Psoas muscle (tissue), 8 donors: ENCODE results near the gene SRP19. TPM values are rescaled to one million over a fixed set of nuclear protein-coding genes. Genes with fewer than 3 reads are reported as not detected.

Experiments used
- ATAC-seq, 4 donors: fragments of 200-7000 bp; cut with Tn5 transposase; one replicate each; pipeline ENCODE4 v1.9.1; 2020; ENCODE audit warnings: moderate library complexity in 3 of 4, mild to moderate bottlenecking in 2 of 4
- DNase-seq, 2 donors: peaks; one replicate each; pipeline ENCODE4 v3.0.0-alpha.2; 2020
- H3K27ac ChIP-seq: fragments of 200-600 bp; one replicate; pipeline ENCODE4 v1.8.0; 2022
- H3K27me3 ChIP-seq, 3 donors: fragments of 200-600 bp in 1 of 3; one replicate each; pipeline versions ENCODE4 v1.6.1 to v1.8.0; 2013 to 2022; ENCODE audit warnings: low read length in 2 of 3, mild to moderate bottlenecking in 2 of 3, moderate library complexity in 1 of 3; ENCODE audit not compliant: insufficient read depth in 3 of 3
- H3K36me3 ChIP-seq, 2 donors: fragments of 200-600 bp in 1 of 2; one replicate each; pipeline versions ENCODE4 v1.6.1 to v1.8.0; 2013 to 2022; ENCODE audit warnings: low read depth in 1 of 2, mild to moderate bottlenecking in 1 of 2, moderate library complexity in 1 of 2; ENCODE audit not compliant: insufficient read depth in 1 of 2
- H3K4me1 ChIP-seq: fragments of 200-600 bp; one replicate; pipeline ENCODE4 v1.8.0; 2022
- H3K4me3 ChIP-seq: fragments of 200-600 bp; one replicate; pipeline ENCODE4 v1.8.0; 2022; ENCODE audit warnings: mild to moderate bottlenecking
- H3K9me3 ChIP-seq: fragments of 200-600 bp; one replicate; pipeline ENCODE4 v1.8.0; 2022
- CTCF ChIP-seq: fragments of 200-600 bp; IDR thresholded peaks from one replicate; pipeline ENCODE4 v1.8.0; 2022; ENCODE audit warnings: antibody characterized with exemption
- WGBS, 3 donors: extraction: QIAGEN DNeasy Blood & Tissue Kit; methylation state at CpG; one replicate each; pipeline versions ENCODE4 v1.1.6 to v1.1.7; 2013; 5-methylcytosine and 5-hydroxymethylcytosine counted together
- intact Hi-C, 2 donors: fragments of 100-400 bp; cut with DNase I; formaldehyde crosslinking; loops; one replicate each; pipeline versions ENCODE4 v1.11.0 to v1.14.2; 2022
- polyA plus RNA-seq, 3 donors: library from polyadenylated mRNA; stranded (reverse); fragments of 200-250 nt; gene quantifications; one replicate each; pipeline ENCODE4 v1.2.3, GENCODE V29; 2013
- total RNA-seq, 4 donors: library from RNA; stranded (reverse); fragmentation: NEBNext Ultra II Directional in 2 of 4; extraction: Animal tissue kit (Norgen Biotek cat#: 25700) in 2 of 4; gene quantifications; one replicate each; pipeline versions ENCODE4 v1.2.1 to v1.2.4, GENCODE V29; 2021 to 2023
- donor health status: healthy with polysubstance abuse.
- donor health status: DM: no; HTN: no; CAD: no; lungs with moderate emphysema.
- donor health status: Bipolar disorder and iron deficiency.
- donor health status: healthy.
- donor health status: DM: yes; HTN: yes; CAD: no.
- donor health status: DM: no; HTN: no; CAD: no.
- donor health status: DM: no; HTN: no; CAD: no.
- donor health status: DM: yes; HTN: yes; CAD: no.

The SRP19 gene
- total and polyA plus RNA-seq, 7 donors, result 32.9 to 98.1 (median 44.5) TPM

- Histone ChIP-seq H3K27ac (no peak overlapping the region), H3K36me3 (peaks cover 2 to 87% of the 10 kb centered on the region in 2 donors), H3K27me3 (no peaks in the 10 kb centered on the region), H3K4me3 (no peak overlapping the region), H3K9me3 (no peaks in the 10 kb centered on the region), H3K4me1 (no peaks in the 10 kb centered on the region)
- TF ChIP-seq CTCF, result no peak
- ATAC-seq (no peak), DNase-seq (no peak)
- 92 to 94% (median 93%) methylated on average over 2 of the region's 2 CpGs for WGBS, 3 donors
- intact Hi-C loops, result no loop called here
Measured at GRCh38 chr5:112823181-112823580, 37.9 kb upstream of the SRP19 start.

GRCh38 chr5:112823656-112824055, 37.4 kb upstream of the SRP19 start:
- ATAC-seq (no peak), DNase-seq (no peak)
- TF ChIP-seq CTCF, result no peak
- Histone ChIP-seq H3K27ac (no peak overlapping the region), H3K4me3 (no peak overlapping the region), H3K36me3 (peaks cover 2 to 92% of the 10 kb centered on the region in 2 donors), H3K4me1 (no peaks in the 10 kb centered on the region), H3K9me3 (no peaks in the 10 kb centered on the region), H3K27me3 (no peaks in the 10 kb centered on the region)
- intact Hi-C loops, result no loop called here
- WGBS, 3 donors, result 95 to 98% (median 96%) methylated on average over 2 of the region's 2 CpGs

GRCh38 chr5:112824197-112824596, 36.9 kb upstream of the SRP19 start:
- DNase-seq (no peak), ATAC-seq (no peak)
- Histone ChIP-seq H3K4me3 (no peak overlapping the region), H3K27me3 (no peaks in the 10 kb centered on the region), H3K4me1 (no peaks in the 10 kb centered on the region), H3K27ac (no peak overlapping the region), H3K36me3 (peaks cover 2 to 92% of the 10 kb centered on the region in 2 donors), H3K9me3 (no peaks in the 10 kb centered on the region)
- intact Hi-C loops, result no loop called here
- no peak for TF ChIP-seq CTCF

GRCh38 chr5:112830378-112830777, 30.7 kb upstream of the SRP19 start:
- no peak overlapping the region for H3K27ac ChIP-seq
- no peaks in the 10 kb centered on the region for H3K9me3 ChIP-seq
- H3K4me3 ChIP-seq, result no peak overlapping the region
- H3K4me1 ChIP-seq, result no peaks in the 10 kb centered on the region
- intact Hi-C loops, result no loop called here
- no peak for DNase-seq
- peaks cover 5 to 82% of the 10 kb centered on the region in 2 donors for H3K36me3 ChIP-seq
- H3K27me3 ChIP-seq, result no peaks in the 10 kb centered on the region
- TF ChIP-seq CTCF, result no peak
- WGBS, 3 donors, result 91 to 96% (median 91%) methylated on average over 2 of the region's 2 CpGs
- no peak for ATAC-seq

GRCh38 chr5:112833971-112834370, 27.1 kb upstream of the SRP19 start:
- intact Hi-C loops, result no loop called here
- Histone ChIP-seq H3K27me3 (no peaks in the 10 kb centered on the region), H3K36me3 (peaks cover 15 to 85% of the 10 kb centered on the region in 2 donors), H3K9me3 (no peaks in the 10 kb centered on the region), H3K4me1 (no peaks in the 10 kb centered on the region), H3K4me3 (no peak overlapping the region), H3K27ac (no peak overlapping the region)
- no peak for ATAC-seq
- DNase-seq, result no peak
- TF ChIP-seq CTCF, result no peak
- WGBS, 3 donors, result 93 to 97% (median 96%) methylated on average over 13 of the region's 13 CpGs
